ENCODE data around the gene DHRSX.
"Not testable (repeated sequence)": the region's sequence is repeated elsewhere in the genome, so short reads cannot be mapped to it uniquely, and the experiment has no call there.

Gene DHRSX

GRCh38 chrX:2519638-2520037, 18.9 kb upstream of the DHRSX start:
- DNase-seq: not testable (repeated sequence)

GRCh38 chrX:2517055-2517454, 16.3 kb upstream of the DHRSX start:
- DNase-seq: no peak

- no peak for DNase-seq
Measured at GRCh38 chrX:2516623-2517022, 15.8 kb upstream of the DHRSX start.

DNA sequence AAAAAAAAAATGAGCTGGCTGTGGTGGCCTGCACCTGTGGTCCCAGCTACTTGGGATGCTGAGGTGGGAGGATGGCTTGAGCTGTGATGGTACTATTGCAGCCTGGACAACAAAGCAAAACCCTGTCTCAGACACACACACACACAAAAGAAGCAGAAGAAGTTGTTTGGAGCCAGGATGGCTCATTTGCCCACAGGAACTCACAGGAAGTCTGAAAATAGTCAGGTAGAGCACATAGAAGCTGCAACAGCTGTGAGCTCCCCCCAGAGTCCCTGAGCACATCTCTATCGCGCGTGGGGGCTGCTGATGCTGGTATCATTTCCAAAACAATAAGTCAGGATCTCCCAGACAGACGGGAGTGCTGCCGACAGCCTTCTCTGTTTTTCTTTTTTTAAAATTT, 13.4 kb upstream of the DHRSX start:
- no peak for DNase-seq

DNA sequence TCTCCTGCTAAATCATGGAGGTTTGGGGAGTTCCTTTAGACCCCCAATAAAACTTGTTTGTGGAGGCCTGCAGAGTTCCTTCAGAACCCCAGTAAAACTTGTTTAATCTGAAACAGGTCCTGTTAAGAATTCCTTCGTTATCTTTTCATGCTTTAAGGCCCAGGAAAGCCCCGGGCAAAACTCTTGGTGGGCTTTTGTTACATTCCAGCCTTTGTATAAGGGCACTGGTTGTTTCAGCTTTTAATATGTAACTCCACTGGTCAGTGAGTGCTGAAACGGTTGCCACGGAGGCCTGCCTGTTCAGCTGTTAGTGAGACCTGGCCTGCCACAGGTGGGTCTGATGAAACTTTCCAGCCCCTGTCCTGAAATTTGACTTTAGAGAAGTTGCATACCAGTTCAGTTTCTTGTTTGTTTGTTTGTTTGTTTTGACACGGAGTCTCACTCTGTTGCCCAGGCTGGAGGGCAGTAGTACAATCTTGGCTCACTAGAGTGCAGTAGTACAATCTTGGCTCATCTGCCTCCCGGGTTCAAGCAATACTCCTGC, 12.4 kb upstream of the DHRSX start:
- no peak for DNase-seq

GRCh38 chrX:2512501-2512900, 11.7 kb upstream of the DHRSX start:
- no peak for DNase-seq

DNA sequence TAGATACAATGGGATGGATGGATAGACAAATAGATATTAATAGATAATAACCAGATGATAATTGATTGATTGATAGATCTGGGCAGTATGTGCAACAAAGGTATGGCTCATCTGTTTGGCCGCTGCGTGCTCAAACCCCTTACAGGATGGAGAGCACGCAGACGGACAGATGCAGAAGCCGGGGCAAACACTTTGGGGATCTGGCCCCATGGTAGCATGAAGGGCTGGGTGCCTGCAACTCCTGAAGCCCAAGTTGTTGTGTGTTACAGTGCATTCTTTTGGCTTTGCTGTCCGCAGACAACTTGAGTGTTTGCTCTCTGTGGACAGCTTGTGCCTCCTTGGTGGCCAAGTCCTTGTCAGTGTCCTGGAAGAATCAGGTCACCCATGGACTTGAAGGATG, 10.6 kb upstream of the DHRSX start:
- no peak for DNase-seq

GRCh38 chrX:2508648-2509335, 8.0 kb upstream of the DHRSX start:
- no peak for DNase-seq

- DNase-seq: no peak
Measured at GRCh38 chrX:2507904-2508627, 7.3 kb upstream of the DHRSX start.

GRCh38 chrX:2507196-2507595, 6.4 kb upstream of the DHRSX start:
- no peak for DNase-seq

DNA sequence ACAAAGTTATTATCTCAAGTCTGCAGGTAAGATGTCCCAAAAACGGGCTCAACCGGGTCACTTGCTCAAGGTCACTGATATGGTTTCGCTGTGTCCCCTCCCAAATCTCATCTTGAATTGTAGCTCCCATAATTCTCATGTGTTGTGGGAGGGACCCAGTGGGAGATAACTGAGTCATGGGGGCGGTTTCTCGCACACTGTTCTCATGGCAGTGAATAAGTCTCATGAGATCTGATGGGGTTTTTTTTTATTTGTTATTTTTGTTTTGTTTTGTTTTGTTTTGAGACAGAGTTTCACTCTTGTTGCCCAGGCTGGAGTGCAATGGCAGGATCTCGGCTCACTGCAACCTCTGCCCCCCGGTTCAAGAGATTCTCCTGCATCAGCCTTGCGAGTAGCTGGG, 4.6 kb upstream of the DHRSX start:
- DNase-seq: not testable (repeated sequence)

GRCh38 chrX:2504706-2505332, 4.0 kb upstream of the DHRSX start:
- DNase-seq: no peak

GRCh38 chrX:2503591-2504500, 3.1 kb upstream of the DHRSX start:
- DNase-seq: no peak

- peak; percentile 61 for DNase-seq
Measured at GRCh38 chrX:2502668-2503519, 2.1 kb upstream of the DHRSX start.

GRCh38 chrX:2502120-2502667, 1.4 kb upstream of the DHRSX start:
- no peak for DNase-seq

DNA sequence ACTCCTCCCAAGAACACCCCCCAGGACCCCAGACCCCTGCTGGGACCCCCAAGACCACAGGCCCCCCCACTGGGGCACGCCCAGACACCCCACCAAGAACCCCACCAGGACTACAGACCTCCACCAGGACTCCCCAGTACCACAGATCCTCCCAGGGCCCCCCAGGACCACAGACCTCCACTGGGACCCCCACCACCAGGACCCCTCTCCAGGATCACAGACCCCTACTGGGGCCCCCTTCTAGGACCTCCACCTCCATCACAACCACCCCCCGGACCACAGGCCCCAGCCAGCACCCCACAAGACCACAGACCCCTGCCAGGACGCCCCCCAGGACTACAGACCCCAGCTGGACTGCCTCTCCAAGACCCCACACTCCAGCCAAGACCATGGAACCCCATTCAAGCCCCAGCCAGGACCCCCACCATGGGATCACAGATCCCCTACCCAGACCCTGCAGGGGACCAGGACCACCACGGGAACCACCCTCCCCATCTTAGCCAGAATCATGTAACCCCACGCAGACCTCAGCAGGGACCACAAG, 855 bp upstream of the DHRSX start:
- DNase-seq: no peak

DNA sequence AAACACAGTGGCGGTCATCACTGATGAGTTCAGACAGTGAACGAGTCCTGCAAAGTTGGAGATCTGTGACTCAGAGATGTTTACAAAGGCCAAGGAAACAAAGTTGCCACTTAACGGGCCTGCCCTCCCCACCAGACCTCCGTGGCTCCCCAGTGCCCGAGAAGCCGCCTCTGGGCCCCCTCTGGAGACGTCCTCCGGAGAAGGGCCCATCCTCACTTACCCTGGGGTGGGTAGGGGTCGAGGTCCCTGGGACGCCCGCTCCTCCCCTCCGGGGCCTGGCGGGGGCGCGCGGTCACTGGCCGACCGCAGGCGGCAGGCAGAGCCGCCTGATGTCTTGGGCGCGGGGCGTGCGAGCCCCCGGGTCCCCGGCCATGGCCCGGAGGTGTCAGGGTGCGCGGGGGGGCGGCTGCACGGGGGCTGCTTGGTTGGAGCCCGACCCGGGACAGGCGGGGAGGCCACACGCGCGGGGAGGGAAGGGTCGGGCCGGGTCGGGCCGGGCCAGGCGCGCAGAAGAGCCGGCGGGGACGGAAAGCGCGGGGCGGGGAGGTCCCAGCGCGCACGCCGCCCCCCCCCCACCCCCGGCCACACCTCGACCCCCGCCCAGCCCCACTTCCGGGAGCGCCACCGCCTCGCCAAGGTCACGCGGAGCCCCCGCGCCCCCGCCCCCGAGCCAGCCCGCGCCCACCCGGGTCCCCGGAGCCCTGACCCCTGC, 529 bp downstream of the DHRSX start:
- peak; percentile 41 for DNase-seq

- no peak for DNase-seq
Measured at GRCh38 chrX:2499507-2499906, 1.3 kb downstream of the DHRSX start.

DNA sequence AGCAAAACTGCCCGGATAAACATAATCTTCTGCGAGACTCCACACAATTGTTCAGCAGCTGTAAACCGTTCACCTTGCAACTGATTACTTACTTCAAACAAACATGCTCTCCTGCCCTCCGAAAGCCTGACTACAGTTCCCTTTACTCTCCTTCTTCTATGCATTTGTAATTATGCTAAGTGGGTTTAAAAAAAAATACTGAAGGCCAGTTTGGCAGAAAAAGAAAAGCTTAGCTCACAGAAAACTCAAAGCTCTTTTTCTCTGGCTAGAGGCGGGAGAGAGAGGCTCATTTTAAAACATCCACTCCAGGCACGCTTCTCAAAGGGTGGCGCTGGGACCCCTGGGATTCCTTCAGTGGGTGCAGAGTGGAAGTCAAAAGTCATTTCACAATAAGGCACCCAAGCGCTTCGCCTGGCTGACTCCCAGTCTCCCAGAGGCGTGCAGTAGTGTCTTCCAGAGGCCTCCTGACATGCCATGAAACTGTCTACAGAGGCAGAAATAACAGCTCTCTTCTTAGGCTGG, 1.9 kb downstream of the DHRSX start:
- no peak for DNase-seq

All from fibroblast of skin of right quadriceps (primary cell).